ENCODE data around the gene FAM72D.
A peak's percentile ranks its signal among the peaks of the same experiment; 100 is the strongest.
"Not testable (repeated sequence)": the region's sequence is repeated elsewhere in the genome, so short reads cannot be mapped to it uniquely, and the experiment has no call there.

The FAM72D gene

DNA sequence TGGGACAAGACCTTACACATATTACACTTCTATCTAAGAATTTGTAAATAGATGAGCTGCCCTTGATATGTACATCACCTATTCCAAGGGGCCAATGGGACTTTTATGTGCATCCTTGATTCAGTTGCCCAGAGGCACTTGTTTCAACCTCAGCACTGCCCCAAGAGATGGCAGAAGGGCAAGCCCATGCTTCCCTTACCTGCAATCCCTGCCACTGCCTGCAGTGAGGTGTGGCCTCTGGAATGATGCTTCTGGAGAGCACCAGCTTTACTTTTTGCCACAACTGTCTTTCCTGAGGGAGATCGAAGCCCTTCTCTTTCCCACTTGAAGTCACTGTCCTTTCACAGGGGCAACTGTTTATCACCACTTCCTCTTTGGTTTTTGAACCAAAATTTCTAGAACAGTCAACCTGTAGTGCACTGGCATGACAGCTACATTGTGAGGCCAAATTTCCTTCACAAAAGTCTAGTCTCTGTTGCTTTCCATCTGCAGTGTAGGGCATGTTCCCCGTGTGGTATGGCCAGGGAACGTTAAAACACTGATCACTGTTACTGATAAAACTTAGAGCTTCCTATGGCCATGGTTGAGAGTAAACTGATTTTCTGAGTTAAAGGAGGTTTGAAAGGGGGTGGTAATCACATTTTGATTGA is 48.6 kb downstream of the FAM72D start:
- H3K4me3 ChIP-seq (ENCODE audit: low read depth, low read length), result not testable (repeated sequence)

DNA sequence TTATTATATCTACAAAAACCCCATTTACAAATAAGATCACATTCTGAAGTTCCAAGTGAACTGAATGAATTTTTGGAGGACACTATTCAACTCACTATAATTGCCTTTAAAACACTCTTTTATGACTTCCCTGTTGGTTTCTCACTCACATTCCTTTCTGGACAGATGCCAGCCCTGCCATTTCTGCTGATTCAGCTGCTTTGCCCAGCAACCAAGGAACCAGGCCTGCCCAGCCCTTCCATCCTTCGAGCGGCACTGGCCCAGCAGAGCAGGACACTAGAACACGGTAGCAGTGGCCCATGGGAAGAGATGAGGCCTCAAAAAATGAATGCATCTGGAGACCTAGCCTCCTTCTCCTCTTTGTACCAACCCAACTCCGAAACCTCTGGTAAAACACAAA is 50.5 kb downstream of the FAM72D start:
- H3K4me3 ChIP-seq (ENCODE audit: low read depth, low read length), result not testable (repeated sequence)

DNA sequence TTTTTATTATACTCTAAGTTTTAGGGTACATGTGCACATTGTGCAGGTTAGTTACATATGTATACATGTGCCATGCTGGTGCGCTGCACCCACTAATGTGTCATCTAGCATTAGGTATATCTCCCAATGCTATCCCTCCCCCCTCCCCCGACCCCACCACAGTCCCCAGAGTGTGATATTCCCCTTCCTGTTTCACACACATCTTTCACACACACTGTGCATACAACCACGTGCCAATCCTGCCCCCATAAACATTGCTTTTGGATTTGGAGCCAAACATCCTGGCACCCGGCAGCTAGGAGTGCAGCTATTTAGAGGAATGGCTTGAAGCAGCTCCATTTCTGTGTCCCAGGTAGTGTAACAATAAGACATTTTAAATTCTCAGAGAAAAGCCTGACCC is 51.4 kb downstream of the FAM72D start:
- not testable (repeated sequence) for H3K4me3 ChIP-seq (ENCODE audit: low read depth, low read length)

DNA sequence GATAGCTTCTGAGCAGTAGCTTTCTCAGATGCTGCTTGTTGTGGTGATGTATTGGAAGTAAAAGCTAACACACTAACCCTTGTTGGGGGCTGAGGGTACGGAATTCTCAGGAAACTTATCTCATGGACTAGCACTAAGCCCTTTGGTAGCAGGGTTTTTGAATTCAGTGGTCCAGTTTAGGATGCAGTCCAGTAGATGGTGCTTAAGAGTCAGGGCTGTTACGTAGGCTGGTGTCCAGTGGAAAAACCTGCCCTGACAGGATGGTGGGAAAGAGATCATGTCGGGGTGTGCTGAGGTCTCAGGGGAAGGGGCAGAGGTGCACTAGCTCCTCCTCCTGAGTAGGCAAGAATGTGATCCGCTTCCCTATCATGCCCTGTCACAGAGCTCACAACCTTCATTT is 59.6 kb downstream of the FAM72D start:
- H3K4me3 ChIP-seq (ENCODE audit: low read depth, low read length), result not testable (repeated sequence)

DNA sequence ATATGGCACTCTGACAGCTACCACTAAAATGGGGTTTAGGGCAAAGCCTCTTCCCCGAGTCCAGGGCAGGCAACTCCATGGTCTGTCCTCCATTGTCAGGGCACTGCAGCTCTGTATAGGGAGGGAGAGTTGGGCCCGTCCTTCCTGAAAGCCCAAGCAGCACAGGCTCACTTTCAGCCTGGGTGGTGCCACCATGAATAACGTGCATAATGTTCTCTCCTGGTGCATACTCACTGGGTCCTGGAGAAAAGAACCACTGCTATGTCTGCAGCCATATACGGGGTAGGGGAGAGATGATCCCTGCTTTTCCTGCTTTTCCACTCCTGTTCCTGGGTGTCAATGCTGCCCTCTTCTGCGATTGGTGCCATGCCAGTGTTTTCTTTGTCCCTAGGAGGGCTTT is 60.1 kb downstream of the FAM72D start:
- H3K4me3 ChIP-seq (ENCODE audit: low read depth, low read length), result not testable (repeated sequence)

DNA sequence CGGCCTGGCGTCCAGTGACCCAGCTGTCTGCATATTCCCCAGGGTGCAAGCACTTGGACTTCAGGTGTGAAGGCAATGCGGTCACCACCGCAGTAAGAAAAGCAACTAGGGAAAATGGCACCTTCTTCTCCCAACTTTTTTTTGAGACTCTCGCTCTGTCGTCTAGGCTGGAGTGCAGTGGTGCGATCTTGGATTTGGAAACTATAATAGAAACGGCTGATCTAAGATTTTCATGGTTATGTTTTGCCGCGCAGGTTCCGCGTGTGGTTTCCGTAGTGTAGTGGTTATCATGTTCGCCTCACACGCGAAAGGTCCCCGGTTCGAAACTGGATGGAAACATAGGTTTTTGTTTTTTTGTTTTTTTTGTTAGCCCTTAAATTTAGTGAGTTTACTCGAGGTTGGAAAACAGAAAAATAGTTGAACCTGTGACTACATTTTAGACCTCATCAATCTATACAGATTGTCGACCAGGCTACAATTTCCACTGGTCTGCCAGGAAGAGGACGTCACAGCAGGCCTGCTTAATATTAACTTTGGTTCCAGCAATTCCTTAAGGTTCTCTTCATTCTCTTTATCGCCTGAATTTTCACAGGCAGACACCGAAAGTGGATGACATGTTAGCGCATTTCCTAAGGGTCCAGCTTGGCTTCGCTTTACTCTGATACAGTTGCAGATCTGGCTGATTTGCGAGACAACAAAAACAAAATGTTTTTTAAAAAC is 61.3 kb downstream of the FAM72D start:
- peak overlapping the region; percentile 10 for H3K4me3 ChIP-seq (ENCODE audit: low read depth, low read length)

DNA sequence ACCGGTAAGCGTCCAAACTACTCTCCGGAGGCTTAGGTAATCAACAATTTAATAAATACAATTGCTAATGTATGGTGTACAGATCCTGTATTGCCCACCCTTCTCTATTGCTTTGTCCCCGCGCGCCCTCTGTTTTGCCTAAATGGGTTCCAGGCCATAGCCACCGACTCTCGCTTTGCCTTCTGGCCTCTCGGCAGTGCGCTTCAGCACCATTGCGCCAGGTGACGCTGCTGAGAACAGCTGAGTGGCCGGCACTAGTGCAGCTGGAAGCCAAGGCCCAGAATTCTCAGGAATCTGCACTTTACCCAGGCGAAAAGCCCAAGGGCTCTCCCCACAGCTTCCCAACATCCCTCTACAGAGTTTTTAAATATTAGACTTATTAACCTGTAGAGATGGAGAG is 61.9 kb downstream of the FAM72D start:
- not testable (repeated sequence) for H3K4me3 ChIP-seq (ENCODE audit: low read depth, low read length)

DNA sequence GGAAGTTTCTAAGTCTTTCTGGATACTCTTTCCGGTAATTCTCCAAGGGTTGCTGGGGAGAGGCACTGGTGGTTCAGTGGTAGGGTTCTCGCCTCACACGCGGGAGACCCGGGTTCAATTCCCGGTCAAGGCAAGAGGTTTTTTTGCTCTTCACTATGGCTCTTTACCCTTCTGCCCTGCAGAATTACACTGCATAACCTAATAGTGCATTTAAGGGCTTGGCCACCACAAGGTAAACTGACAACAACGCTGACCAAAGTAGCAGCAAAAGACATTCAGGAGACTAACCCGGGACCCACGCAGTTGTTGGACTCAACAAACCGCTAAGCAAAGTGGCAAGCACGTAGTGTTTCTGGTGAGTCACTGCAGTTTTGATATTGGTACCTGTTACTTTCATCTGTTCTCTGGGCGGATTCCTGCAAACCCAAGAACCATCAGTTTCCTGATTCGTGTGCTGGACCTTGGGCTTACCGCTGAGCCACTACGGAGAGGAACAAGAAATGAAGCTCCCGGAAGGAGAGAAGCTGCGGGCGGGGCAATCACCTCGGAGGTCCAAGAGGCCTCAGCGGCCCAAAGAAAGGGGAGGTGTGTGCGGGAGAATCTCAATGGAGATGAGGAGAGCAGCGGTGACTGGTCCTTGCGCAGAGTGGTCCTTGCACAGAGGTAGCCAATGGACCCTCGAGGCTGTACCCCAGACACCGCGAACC is 65.4 kb downstream of the FAM72D start:
- H3K4me3 ChIP-seq (ENCODE audit: low read depth, low read length), result not testable (repeated sequence)
